Ovary (tissue), 3 donors: Measurements from ENCODE around the gene PKMYT1.

Experiments used
- EP300 ChIP-seq: sonication (generic); formaldehyde crosslinking; IDR thresholded peaks from one replicate; pipeline ENCODE4 v1.6.1; 2017; ENCODE audit warnings: antibody characterized with exemption
- TF ChIP-seq, protein P1 (sequence below), 3 donors: fragments of 450-650 bp in 2 of 3; fragments of 200-600 bp in 1 of 3; IDR thresholded peaks; one replicate each; pipeline versions ENCODE4 v1.5.1 to v1.8.0; 2016 to 2022; ENCODE audit warnings: antibody characterized with exemption in 3 of 3, mild to moderate bottlenecking in 1 of 3
- donor health status: DM: no; HTN: no; CAD: no.

DNA sequence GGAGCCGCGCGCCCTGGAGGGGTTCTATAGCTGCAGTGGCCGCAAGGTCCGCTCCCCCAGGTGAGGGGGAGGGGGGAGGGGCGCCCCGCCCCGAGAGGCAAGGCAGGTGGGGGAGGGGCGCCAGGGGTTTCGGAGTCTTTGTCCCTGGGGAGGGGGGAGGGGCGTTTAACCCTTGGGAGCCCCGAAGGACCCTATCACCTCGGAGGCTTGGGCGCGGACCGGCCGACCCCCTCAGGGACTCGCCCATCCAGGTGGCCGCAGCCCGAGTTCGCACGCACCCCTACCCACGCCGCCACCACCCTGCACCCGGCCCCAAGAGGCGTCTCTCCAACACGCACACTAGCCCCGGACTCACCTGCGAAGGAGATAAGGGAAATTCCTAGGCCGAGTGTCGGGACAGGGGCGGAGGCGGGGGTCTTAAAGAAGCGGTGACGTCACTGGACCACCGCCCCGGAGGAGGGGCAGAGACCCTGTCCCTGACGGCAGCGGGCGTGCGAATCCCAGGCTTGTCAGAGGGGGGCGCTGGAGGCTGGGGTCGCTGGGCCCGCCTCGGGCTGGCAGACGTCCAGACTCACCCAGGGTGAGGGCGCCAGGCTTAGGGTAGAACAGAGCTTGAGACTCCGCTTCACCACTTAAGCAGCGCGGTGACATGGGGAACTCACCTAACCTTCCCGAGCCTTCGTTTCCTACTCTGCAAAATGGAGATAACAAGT, 37.7 kb upstream of the PKMYT1 start, which contains the start of gene CLDN6:
- TF ChIP-seq, protein P1, sequence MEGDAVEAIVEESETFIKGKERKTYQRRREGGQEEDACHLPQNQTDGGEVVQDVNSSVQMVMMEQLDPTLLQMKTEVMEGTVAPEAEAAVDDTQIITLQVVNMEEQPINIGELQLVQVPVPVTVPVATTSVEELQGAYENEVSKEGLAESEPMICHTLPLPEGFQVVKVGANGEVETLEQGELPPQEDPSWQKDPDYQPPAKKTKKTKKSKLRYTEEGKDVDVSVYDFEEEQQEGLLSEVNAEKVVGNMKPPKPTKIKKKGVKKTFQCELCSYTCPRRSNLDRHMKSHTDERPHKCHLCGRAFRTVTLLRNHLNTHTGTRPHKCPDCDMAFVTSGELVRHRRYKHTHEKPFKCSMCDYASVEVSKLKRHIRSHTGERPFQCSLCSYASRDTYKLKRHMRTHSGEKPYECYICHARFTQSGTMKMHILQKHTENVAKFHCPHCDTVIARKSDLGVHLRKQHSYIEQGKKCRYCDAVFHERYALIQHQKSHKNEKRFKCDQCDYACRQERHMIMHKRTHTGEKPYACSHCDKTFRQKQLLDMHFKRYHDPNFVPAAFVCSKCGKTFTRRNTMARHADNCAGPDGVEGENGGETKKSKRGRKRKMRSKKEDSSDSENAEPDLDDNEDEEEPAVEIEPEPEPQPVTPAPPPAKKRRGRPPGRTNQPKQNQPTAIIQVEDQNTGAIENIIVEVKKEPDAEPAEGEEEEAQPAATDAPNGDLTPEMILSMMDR (IDR thresholded peaks at IDR 0.05) = no peak
- TF ChIP-seq EP300 = no peak
